Measurements from ENCODE around the gene XK.

XK gene

GRCh38 chrX:37776987-37777325 lies 91.4 kb downstream of the XK start:
- Histone ChIP-seq H3K36me3 (ENCODE audit: insufficient read depth, low read length) (no peaks in the 10 kb centered on the region), H3K4me1 (ENCODE audit: insufficient read depth, low read length, poor library complexity, severe bottlenecking) (peaks cover 15% of the 10 kb centered on the region), H3K27me3 (ENCODE audit: insufficient read depth, low read length, poor library complexity, severe bottlenecking) (no peaks in the 10 kb centered on the region), H3K9me3 (ENCODE audit: insufficient read depth, low read depth, low read length) (no peaks in the 10 kb centered on the region), H3K4me2 (ENCODE audit: low read depth, low read length, poor library complexity, severe bottlenecking) (peak overlapping the region; percentile 46), H3K9ac (ENCODE audit: low read depth, low read length, poor library complexity, severe bottlenecking) (no peak overlapping the region), H3K9me2 (replicated peaks; ENCODE audit: low read depth, low read length) (no peaks in the 10 kb centered on the region), H3K4me3 (ENCODE audit: low read length, poor library complexity, severe bottlenecking) (no peak overlapping the region), H4K20me1 (ENCODE audit: insufficient read depth, low read length, poor library complexity, severe bottlenecking) (no peaks in the 10 kb centered on the region), H3F3A (ENCODE audit: low read depth) (no peaks in the 10 kb centered on the region), H2AFZ (ENCODE audit: low read length) (no peak overlapping the region), H3K79me2 (ENCODE audit: insufficient read depth, low read length) (no peaks in the 10 kb centered on the region)
- TF ChIP-seq CTCF (conservative IDR thresholded peaks at IDR 0.05; ENCODE audit: low read length), result no peak
- no peak for TF ChIP-seq EZH2phosphoT487 (IDR thresholded peaks at IDR 0.05; ENCODE audit: borderline replicate concordance)

- Histone ChIP-seq H3K79me2 (ENCODE audit: insufficient read depth, low read length) (no peaks in the 10 kb centered on the region), H3K36me3 (ENCODE audit: insufficient read depth, low read length) (no peaks in the 10 kb centered on the region), H3F3A (ENCODE audit: low read depth) (no peaks in the 10 kb centered on the region), H4K20me1 (ENCODE audit: insufficient read depth, low read length, poor library complexity, severe bottlenecking) (no peaks in the 10 kb centered on the region), H3K4me2 (ENCODE audit: low read depth, low read length, poor library complexity, severe bottlenecking) (no peak within 1 kb of the TSS), H3K9ac (ENCODE audit: low read depth, low read length, poor library complexity, severe bottlenecking) (no peak within 1 kb of the TSS), H2AFZ (ENCODE audit: low read length) (no peak within 1 kb of the TSS; the same call in 1 of the 2 replicates), H3K9me2 (replicated peaks; ENCODE audit: low read depth, low read length) (no peaks in the 10 kb centered on the region), H3K4me3 (ENCODE audit: low read length, poor library complexity, severe bottlenecking) (no peak within 1 kb of the TSS), H3K9me3 (ENCODE audit: insufficient read depth, low read depth, low read length) (no peaks in the 10 kb centered on the region), H3K4me1 (ENCODE audit: insufficient read depth, low read length, poor library complexity, severe bottlenecking) (peaks cover 17% of the 10 kb centered on the region), H3K27me3 (ENCODE audit: insufficient read depth, low read length, poor library complexity, severe bottlenecking) (no peaks in the 10 kb centered on the region)
- TF ChIP-seq CTCF (conservative IDR thresholded peaks at IDR 0.05; ENCODE audit: low read length) (no peak), EZH2phosphoT487 (IDR thresholded peaks at IDR 0.05; ENCODE audit: borderline replicate concordance) (no peak)
Measured at GRCh38 chrX:37779857-37780256, 94.3 kb downstream of the XK start, which contains the start of gene CYBB. TSS of gene CYBB (plus strand) at chrX:37780059. CDS start at chrX:37780078, 19 bp downstream.

- H3K9me3 ChIP-seq (ENCODE audit: insufficient read depth, low read depth, low read length), result no peaks in the 10 kb centered on the region
- TF ChIP-seq EZH2phosphoT487 (IDR thresholded peaks at IDR 0.05; ENCODE audit: borderline replicate concordance) (no peak), CTCF (conservative IDR thresholded peaks at IDR 0.05; ENCODE audit: low read length) (no peak)
- H3K27me3 ChIP-seq (ENCODE audit: insufficient read depth, low read length, poor library complexity, severe bottlenecking), result no peaks in the 10 kb centered on the region
- no peaks in the 10 kb centered on the region for H4K20me1 ChIP-seq (ENCODE audit: insufficient read depth, low read length, poor library complexity, severe bottlenecking)
- no peak overlapping the region for H3K4me3 ChIP-seq (ENCODE audit: low read length, poor library complexity, severe bottlenecking)
- no peaks in the 10 kb centered on the region for H3K79me2 ChIP-seq (ENCODE audit: insufficient read depth, low read length)
- H3K36me3 ChIP-seq (ENCODE audit: insufficient read depth, low read length), result no peaks in the 10 kb centered on the region
- H3K4me2 ChIP-seq (ENCODE audit: low read depth, low read length, poor library complexity, severe bottlenecking), result no peak overlapping the region
- no peak overlapping the region for H3K9ac ChIP-seq (ENCODE audit: low read depth, low read length, poor library complexity, severe bottlenecking)
- H2AFZ ChIP-seq (ENCODE audit: low read length), result no peak overlapping the region
- no peaks in the 10 kb centered on the region for H3K9me2 ChIP-seq (replicated peaks; ENCODE audit: low read depth, low read length)
- peaks cover 21% of the 10 kb centered on the region for H3K4me1 ChIP-seq (ENCODE audit: insufficient read depth, low read length, poor library complexity, severe bottlenecking)
- no peaks in the 10 kb centered on the region for H3F3A ChIP-seq (ENCODE audit: low read depth)
Measured at GRCh38 chrX:37781081-37781480, 95.5 kb downstream of the XK start.

Data from Loucy (cell line).